NCI-H345 (cell line): ENCODE measurements around the gene GALNT14.

Experiments
- DNase-seq: peaks from one replicate; lab custom pipeline; 2025; lab: John Stamatoyannopoulos, UW

Gene GALNT14

GRCh38 chr2:31008561-31009114 lies 129.6 kb downstream of the GALNT14 start:
- peak; percentile 72 for DNase-seq

GRCh38 chr2:31004257-31004656 lies 134.0 kb downstream of the GALNT14 start:
- DNase-seq, result no peak

- no peak for DNase-seq
These were observed 134.5 kb downstream of the GALNT14 start for GRCh38 chr2:31003749-31004148.

- DNase-seq, result no peak
These were observed 135.6 kb downstream of the GALNT14 start for GRCh38 chr2:31002537-31003150.

- no peak for DNase-seq
These were observed 137.3 kb downstream of the GALNT14 start for GRCh38 chr2:31000970-31001369.

GRCh38 chr2:30998672-30999071 lies 139.6 kb downstream of the GALNT14 start:
- no peak for DNase-seq

- DNase-seq, result no peak
These were observed 140.3 kb downstream of the GALNT14 start for GRCh38 chr2:30997979-30998378.

- no peak for DNase-seq
These were observed 143.8 kb downstream of the GALNT14 start for GRCh38 chr2:30994227-30995056.

GRCh38 chr2:30992781-30993180 lies 145.5 kb downstream of the GALNT14 start:
- no peak for DNase-seq

GRCh38 chr2:30990671-30991070 lies 147.6 kb downstream of the GALNT14 start:
- no peak for DNase-seq

GRCh38 chr2:30990176-30990575 lies 148.1 kb downstream of the GALNT14 start:
- no peak for DNase-seq

GRCh38 chr2:30989746-30990145 lies 148.5 kb downstream of the GALNT14 start:
- no peak for DNase-seq

- DNase-seq, result no peak
These were observed 150.7 kb downstream of the GALNT14 start for GRCh38 chr2:30987566-30987965.

GRCh38 chr2:30986231-30986580 lies 152.0 kb downstream of the GALNT14 start:
- DNase-seq, result no peak

GRCh38 chr2:30985493-30986230 lies 152.6 kb downstream of the GALNT14 start:
- DNase-seq, result no peak

- no peak for DNase-seq
These were observed 154.1 kb downstream of the GALNT14 start for GRCh38 chr2:30984148-30984547.

GRCh38 chr2:30981510-30981909 lies 156.7 kb downstream of the GALNT14 start:
- no peak for DNase-seq

- DNase-seq, result no peak
These were observed 157.1 kb downstream of the GALNT14 start for GRCh38 chr2:30981096-30981495.

- no peak for DNase-seq
These were observed 158.4 kb downstream of the GALNT14 start for GRCh38 chr2:30979822-30980245.

GRCh38 chr2:30978854-30979253 lies 159.4 kb downstream of the GALNT14 start:
- DNase-seq, result no peak

GRCh38 chr2:30978044-30978443 lies 160.2 kb downstream of the GALNT14 start:
- DNase-seq, result no peak

GRCh38 chr2:30975156-30975555 lies 163.1 kb downstream of the GALNT14 start:
- DNase-seq, result no peak

- no peak for DNase-seq
These were observed 163.7 kb downstream of the GALNT14 start for GRCh38 chr2:30974554-30974953.
